HUES64 (cell line): ENCODE results near the gene GABPA.

Source experiments
- H3K27ac ChIP-seq: 2 replicates; pipeline ENCODE4 v1.7.0; 2013; ENCODE audit warnings: low read depth, low read length, inconsistent platforms
- H3K27me3 ChIP-seq: 2 replicates; pipeline ENCODE4 v1.6.1; 2013; ENCODE audit warnings: mild to moderate bottlenecking, low read length; ENCODE audit not compliant: insufficient read depth
- H3K36me3 ChIP-seq: 2 replicates; pipeline ENCODE4 v1.6.1; 2013; ENCODE audit warnings: mild to moderate bottlenecking, low read length; ENCODE audit not compliant: insufficient read depth
- H3K4me1 ChIP-seq: 2 replicates; pipeline ENCODE4 v1.6.1; 2013; ENCODE audit warnings: mild to moderate bottlenecking, low read length, moderate library complexity; ENCODE audit not compliant: insufficient read depth
- H3K4me3 ChIP-seq: 2 replicates; pipeline ENCODE4 v1.5.1; 2013; ENCODE audit warnings: mild to moderate bottlenecking, low read length, moderate library complexity
- H3K9ac ChIP-seq: 2 replicates; pipeline ENCODE4 v1.6.1; 2013; ENCODE audit warnings: mild to moderate bottlenecking, low read depth, low read length
- H3K9me3 ChIP-seq: 2 replicates; pipeline ENCODE4 v1.6.1; 2013; ENCODE audit warnings: low read depth, low read length; ENCODE audit not compliant: insufficient read depth
- WGBS: fragments of 150-250, 120-280 bp; methylation state at CpG from one replicate; pipeline ENCODE4 v1.1.7; 2013; ENCODE audit warnings: missing lambda C conversion rate; 5-methylcytosine and 5-hydroxymethylcytosine counted together

Gene GABPA

DNA sequence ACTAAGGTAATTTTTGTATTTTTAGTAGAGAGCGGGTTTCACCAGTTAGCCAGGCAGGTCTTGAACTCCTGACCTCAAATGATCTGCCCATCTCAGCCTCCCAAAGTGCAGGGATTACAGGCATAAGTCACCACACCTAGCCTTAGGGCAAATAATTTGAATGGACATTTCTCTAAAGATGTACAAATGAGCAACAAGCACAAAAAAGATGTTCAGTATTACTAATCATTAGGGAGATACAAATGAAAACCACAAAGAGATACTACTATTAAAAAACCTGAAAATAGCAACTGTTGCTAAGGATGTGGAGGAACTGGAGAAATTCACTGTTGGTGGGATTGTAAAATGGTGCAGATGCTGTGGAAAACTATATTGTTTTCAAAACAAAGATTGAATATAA, 79.1 kb downstream of the GABPA start:
- WGBS: 100% methylated on average over 1 of the region's 1 CpG
- H3K4me1 ChIP-seq: 0 out of 2 replicates have a peak, but pooled peaks cover 3% of the 10 kb centered on the region
- H3K36me3 ChIP-seq: no peaks in the 10 kb centered on the region
- no peaks in the 10 kb centered on the region for H3K9me3 ChIP-seq
- no peak overlapping the region for H3K27ac ChIP-seq
- no peak overlapping the region for H3K9ac ChIP-seq
- no peak overlapping the region for H3K4me3 ChIP-seq
- no peaks in the 10 kb centered on the region for H3K27me3 ChIP-seq

DNA sequence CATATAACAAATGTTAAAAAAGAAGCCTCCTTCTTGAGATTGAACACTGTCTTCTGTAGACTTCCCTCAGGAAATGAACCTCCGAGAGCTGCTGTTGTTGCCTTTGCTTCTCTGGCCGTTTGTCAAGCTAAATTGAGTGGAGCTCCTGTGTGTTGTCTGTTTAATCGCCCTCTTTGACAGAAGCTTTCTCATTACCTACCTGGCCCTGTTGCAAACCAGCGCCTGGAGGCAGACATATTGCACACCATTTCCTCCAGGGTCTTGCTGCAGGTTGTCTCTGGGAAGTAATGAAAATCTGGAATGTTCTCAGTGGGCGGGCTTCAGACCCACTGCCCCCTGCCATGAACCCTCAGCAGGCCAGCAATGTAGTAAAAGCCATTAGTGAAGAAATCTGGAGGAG, 83.3 kb downstream of the GABPA start:
- 83% methylated on average over 4 of the region's 5 CpGs for WGBS
- H3K27me3 ChIP-seq: no peaks in the 10 kb centered on the region
- no peak overlapping the region for H3K4me3 ChIP-seq
- no peaks in the 10 kb centered on the region for H3K36me3 ChIP-seq
- no peak overlapping the region for H3K27ac ChIP-seq
- no peaks in the 10 kb centered on the region for H3K9me3 ChIP-seq
- H3K4me1 ChIP-seq: 0 out of 2 replicates have a peak, but pooled peaks cover 3% of the 10 kb centered on the region
- no peak overlapping the region for H3K9ac ChIP-seq

DNA sequence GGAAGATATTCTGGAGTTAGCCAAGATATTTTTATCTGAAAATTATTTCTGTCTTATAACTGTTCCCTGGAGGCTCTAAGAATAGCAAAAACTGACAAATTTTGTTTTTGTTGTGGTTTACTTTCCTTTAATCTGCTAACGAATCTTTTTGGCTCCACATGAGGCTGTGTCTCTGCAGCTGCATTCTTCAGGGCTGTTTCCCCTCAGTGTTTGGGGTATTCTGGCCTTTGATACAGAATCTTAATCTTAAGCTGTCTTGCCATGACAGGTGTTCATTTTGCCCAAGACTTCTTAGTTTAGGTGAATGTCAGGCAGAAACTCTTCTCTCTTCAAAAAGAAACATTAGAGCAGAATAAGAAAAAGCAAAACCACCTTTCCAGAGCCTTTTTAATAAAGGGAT, 83.8 kb downstream of the GABPA start:
- 93% methylated on average over 1 of the region's 1 CpG for WGBS
- H3K27ac ChIP-seq: no peak overlapping the region

More for the DNA sequence above, 83.8 kb downstream of the GABPA start:
- Histone ChIP-seq H3K4me3 (no peak overlapping the region), H3K9ac (no peak overlapping the region), H3K36me3 (no peaks in the 10 kb centered on the region), H3K4me1 (0 out of 2 replicates have a peak, but pooled peaks cover 3% of the 10 kb centered on the region), H3K9me3 (no peaks in the 10 kb centered on the region), H3K27me3 (no peaks in the 10 kb centered on the region)
